ENCODE measurements around the gene PIK3CA.

PIK3CA gene

GRCh38 chr3:179223548-179223947 is 75.4 kb downstream of the PIK3CA start:
- no peak for TF ChIP-seq CTCF (IDR thresholded peaks at IDR 0.05; ENCODE audit: low read depth, low read length)
- H3K27ac ChIP-seq, result no peak overlapping the region
- no peak overlapping the region for H3K4me3 ChIP-seq (ENCODE audit: low read depth, low read length)
- H3K36me3 ChIP-seq, result no peaks in the 10 kb centered on the region
- no peak for DNase-seq
- no peaks in the 10 kb centered on the region for H3K27me3 ChIP-seq (ENCODE audit: insufficient read depth, low read depth, severe bottlenecking)
- H3K9me3 ChIP-seq (ENCODE audit: severe bottlenecking), result no peaks in the 10 kb centered on the region

GRCh38 chr3:179224584-179224983 is 76.4 kb downstream of the PIK3CA start:
- H3K36me3 ChIP-seq, result no peaks in the 10 kb centered on the region
- H3K27ac ChIP-seq, result no peak overlapping the region
- H3K27me3 ChIP-seq (ENCODE audit: insufficient read depth, low read depth, severe bottlenecking), result no peaks in the 10 kb centered on the region
- TF ChIP-seq CTCF (IDR thresholded peaks at IDR 0.05; ENCODE audit: low read depth, low read length), result no peak
- DNase-seq, result no peak
- H3K9me3 ChIP-seq (ENCODE audit: severe bottlenecking), result no peaks in the 10 kb centered on the region
- H3K4me3 ChIP-seq (ENCODE audit: low read depth, low read length), result no peak overlapping the region

- Histone ChIP-seq H3K27ac (no peak overlapping the region), H3K27me3 (ENCODE audit: insufficient read depth, low read depth, severe bottlenecking) (no peaks in the 10 kb centered on the region), H3K36me3 (peaks cover 6% of the 10 kb centered on the region), H3K9me3 (ENCODE audit: severe bottlenecking) (no peaks in the 10 kb centered on the region), H3K4me3 (ENCODE audit: low read depth, low read length) (no peak overlapping the region)
- DNase-seq, result no peak
- no peak for TF ChIP-seq CTCF (IDR thresholded peaks at IDR 0.05; ENCODE audit: low read depth, low read length)
Measured at GRCh38 chr3:179227349-179227748, 79.2 kb downstream of the PIK3CA start.

GRCh38 chr3:179229177-179229576 is 81.0 kb downstream of the PIK3CA start:
- no peak for TF ChIP-seq CTCF (IDR thresholded peaks at IDR 0.05; ENCODE audit: low read depth, low read length)

GRCh38 chr3:179233043-179233442 is 84.9 kb downstream of the PIK3CA start:
- Histone ChIP-seq H3K27ac (no peak overlapping the region), H3K36me3 (peaks cover 6% of the 10 kb centered on the region), H3K27me3 (ENCODE audit: insufficient read depth, low read depth, severe bottlenecking) (no peaks in the 10 kb centered on the region), H3K9me3 (ENCODE audit: severe bottlenecking) (no peaks in the 10 kb centered on the region), H3K4me3 (ENCODE audit: low read depth, low read length) (no peak overlapping the region)
- TF ChIP-seq CTCF (IDR thresholded peaks at IDR 0.05; ENCODE audit: low read depth, low read length), result no peak
- DNase-seq, result no peak

More at GRCh38 chr3:179229177-179229576, 81.0 kb downstream of the PIK3CA start:
- no peak for DNase-seq
- Histone ChIP-seq H3K27me3 (ENCODE audit: insufficient read depth, low read depth, severe bottlenecking) (no peaks in the 10 kb centered on the region), H3K9me3 (ENCODE audit: severe bottlenecking) (no peaks in the 10 kb centered on the region), H3K36me3 (peaks cover 6% of the 10 kb centered on the region), H3K27ac (no peak overlapping the region), H3K4me3 (ENCODE audit: low read depth, low read length) (no peak overlapping the region)

- no peak for TF ChIP-seq CTCF (IDR thresholded peaks at IDR 0.05; ENCODE audit: low read depth, low read length)
- Histone ChIP-seq H3K36me3 (peaks cover 6% of the 10 kb centered on the region), H3K27ac (no peak overlapping the region), H3K27me3 (ENCODE audit: insufficient read depth, low read depth, severe bottlenecking) (no peaks in the 10 kb centered on the region), H3K9me3 (ENCODE audit: severe bottlenecking) (no peaks in the 10 kb centered on the region), H3K4me3 (ENCODE audit: low read depth, low read length) (no peak overlapping the region)
- DNase-seq, result no peak
Measured at GRCh38 chr3:179234199-179234598, 86.0 kb downstream of the PIK3CA start.

All from WERI-Rb-1 (cell line).